Activated naive CD4-positive, alpha-beta T cell treated with anti-CD3 and anti-CD28 coated beads, Interleukin-2, amount 10 ng/mL, durations not matched to agents 7 days and 5 days (primary cell): Measurements from ENCODE around the gene ARFIP1.
"Not testable (repeated sequence)": the region's sequence is repeated elsewhere in the genome, so short reads cannot be mapped to it uniquely, and the experiment has no call there.

ENCODE experiments used
- CTCF ChIA-PET: fragments of 350-600 bp; sonication (Branson Sonifier 250); formaldehyde crosslinking; loops from one replicate; lab custom pipeline; 2021; ENCODE audit warnings: antibody characterized with exemption; lab: Charles Lee
- DNase-seq: peaks from one replicate; pipeline ENCODE4 v3.0.0-alpha.2; 2020
- H3K27ac Mint-ChIP-seq: one replicate; pipeline ENCODE4 v1.8.0; 2021; ENCODE audit warnings: mild to moderate bottlenecking, moderate library complexity, mixed read lengths
- H3K27me3 Mint-ChIP-seq: one replicate; pipeline ENCODE4 v1.8.0; 2021; ENCODE audit warnings: mild to moderate bottlenecking, mixed read lengths
- H3K36me3 Mint-ChIP-seq: one replicate; pipeline ENCODE4 v1.8.0; 2021; ENCODE audit warnings: mixed read lengths
- H3K4me1 Mint-ChIP-seq: one replicate; pipeline ENCODE4 v1.8.0; 2021; ENCODE audit warnings: mixed read lengths
- H3K4me3 Mint-ChIP-seq: one replicate; pipeline ENCODE4 v1.8.0; 2021; ENCODE audit warnings: mild to moderate bottlenecking, moderate library complexity, mixed read lengths
- H3K9me3 Mint-ChIP-seq: one replicate; pipeline ENCODE4 v1.8.0; 2021; ENCODE audit warnings: mixed read lengths

Gene ARFIP1

DNA sequence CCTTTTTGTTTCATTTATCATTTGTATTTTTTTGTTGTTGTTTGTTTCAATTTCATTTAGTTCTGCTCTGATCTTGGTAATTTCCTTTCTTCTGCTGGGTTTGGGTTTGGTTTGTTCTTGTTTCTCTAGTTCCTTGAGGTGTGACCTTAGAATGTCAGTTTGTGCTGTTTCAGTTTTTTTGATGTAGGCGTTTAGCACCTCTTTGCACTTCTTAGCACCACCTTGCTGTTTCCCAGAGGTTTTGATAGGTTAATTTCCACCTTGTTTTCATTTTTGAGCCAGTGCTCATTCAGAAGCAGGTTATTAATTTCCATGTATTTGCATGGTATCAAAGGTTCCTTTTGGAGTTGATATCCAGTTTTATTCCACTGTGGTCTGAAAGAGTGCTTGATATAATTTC, 60.0 kb downstream of the ARFIP1 start:
- Mint-ChIP-seq H3K27ac (peak overlapping the region; percentile 72), H3K36me3 (peaks cover 51% of the 10 kb centered on the region), H3K9me3 (peaks cover 27% of the 10 kb centered on the region), H3K4me1 (peaks cover 42% of the 10 kb centered on the region)
- CTCF ChIA-PET, H3K27me3 Mint-ChIP-seq, DNase-seq, H3K4me3 Mint-ChIP-seq: not testable (repeated sequence)

DNA sequence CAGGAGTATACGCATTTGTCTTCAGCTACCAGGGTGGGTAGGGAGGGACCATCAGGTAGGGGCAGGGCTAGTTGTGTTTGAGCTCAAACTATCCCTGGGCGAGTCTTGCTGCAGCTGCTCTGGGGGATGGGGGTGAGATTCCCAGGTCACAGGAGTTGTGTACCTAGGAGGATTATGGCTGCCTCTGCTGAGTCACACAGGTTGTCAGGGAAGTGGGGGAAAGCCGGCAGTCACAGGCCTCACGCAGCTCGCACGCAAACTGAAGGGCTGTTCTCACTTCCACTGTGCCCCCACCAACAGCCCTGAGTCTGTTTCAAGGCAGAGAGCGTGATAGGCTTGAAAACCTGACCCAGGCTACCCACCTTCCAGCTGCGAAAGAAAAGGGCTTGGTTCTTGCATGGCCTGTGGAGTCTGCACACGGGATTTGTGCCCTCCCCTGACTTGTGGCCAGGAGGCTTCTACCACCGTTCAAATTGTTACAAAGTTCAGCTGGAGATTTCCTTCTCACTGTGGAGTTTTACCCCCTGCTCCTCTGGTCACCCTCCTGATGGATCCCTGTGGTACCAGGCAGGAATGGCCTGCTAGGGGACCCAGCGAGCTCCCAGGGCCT, 63.8 kb downstream of the ARFIP1 start:
- no peak for DNase-seq
- CTCF ChIA-PET = interaction anchor here (0.9 to 1.6 kb wide), 5 partner anchors 239 to 343 kb away, joined by 3 to 11 read pairs (median 3); no protein-coding TSS in a partner anchor
- peaks cover 23% of the 10 kb centered on the region for H3K9me3 Mint-ChIP-seq
- H3K4me1 Mint-ChIP-seq = peaks cover 30% of the 10 kb centered on the region
- H3K27ac Mint-ChIP-seq = no peak overlapping the region
- no peak overlapping the region for H3K4me3 Mint-ChIP-seq
- peaks cover 28% of the 10 kb centered on the region for H3K36me3 Mint-ChIP-seq
- no peaks in the 10 kb centered on the region for H3K27me3 Mint-ChIP-seq

DNA sequence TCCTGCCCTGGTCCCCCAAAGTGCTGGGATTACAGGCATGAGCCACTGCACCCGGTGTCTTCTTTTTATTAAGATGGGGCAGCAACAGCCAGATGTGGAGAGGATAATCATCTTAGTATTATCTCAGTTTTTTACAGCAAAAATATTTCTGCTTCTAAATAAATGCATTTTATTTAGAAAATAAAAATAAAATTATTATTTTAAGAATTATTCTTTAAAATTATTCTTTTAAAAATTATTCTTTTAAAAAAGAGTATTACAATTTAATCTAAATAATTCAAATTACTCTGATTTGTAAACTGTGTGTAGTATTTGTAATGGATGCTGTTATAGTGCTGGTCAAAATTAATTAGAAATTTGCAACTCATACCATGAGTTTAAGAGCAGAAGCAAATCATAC, 67.6 kb downstream of the ARFIP1 start:
- H3K27me3 Mint-ChIP-seq = no peaks in the 10 kb centered on the region
- no peak overlapping the region for H3K27ac Mint-ChIP-seq
- H3K4me1 Mint-ChIP-seq = peaks cover 20% of the 10 kb centered on the region
- no peak overlapping the region for H3K4me3 Mint-ChIP-seq
- DNase-seq = no peak
- CTCF ChIA-PET = interaction anchor here (1.0 to 5.7 kb wide), 5 partner anchors 235 to 488 kb away, joined by 3 to 57 read pairs (median 20); no protein-coding TSS in a partner anchor
- H3K9me3 Mint-ChIP-seq = peaks cover 6% of the 10 kb centered on the region
- H3K36me3 Mint-ChIP-seq = peaks cover 9% of the 10 kb centered on the region

DNA sequence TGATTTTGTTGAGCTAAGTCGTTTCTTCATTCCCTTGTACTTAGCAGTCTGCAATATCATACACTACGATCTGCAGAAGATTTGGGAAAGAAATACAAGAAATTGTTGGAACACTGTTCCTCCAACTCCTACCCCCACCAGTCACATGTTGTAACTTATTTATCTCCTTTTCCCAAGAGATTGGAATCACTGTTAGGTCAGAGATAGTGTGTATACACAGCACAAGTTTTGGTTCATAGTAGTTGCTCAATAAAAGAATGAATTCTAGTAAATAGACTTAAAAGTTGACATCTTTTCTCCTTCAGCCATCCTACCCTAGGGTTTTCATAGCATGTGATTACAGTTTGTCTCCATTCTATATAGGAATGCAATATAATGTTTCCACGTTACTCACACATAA, 68.8 kb downstream of the ARFIP1 start:
- DNase-seq = no peak
- no peak overlapping the region for H3K4me3 Mint-ChIP-seq
- H3K27ac Mint-ChIP-seq = no peak overlapping the region
- peaks cover 20% of the 10 kb centered on the region for H3K4me1 Mint-ChIP-seq
- no peaks in the 10 kb centered on the region for H3K27me3 Mint-ChIP-seq
- peaks cover 10% of the 10 kb centered on the region for H3K9me3 Mint-ChIP-seq
- CTCF ChIA-PET = interaction anchor here (0.9 to 5.7 kb wide), 7 partner anchors 70 to 486 kb away, joined by 3 to 57 read pairs (median 5); no protein-coding TSS in a partner anchor
- peaks cover 11% of the 10 kb centered on the region for H3K36me3 Mint-ChIP-seq

DNA sequence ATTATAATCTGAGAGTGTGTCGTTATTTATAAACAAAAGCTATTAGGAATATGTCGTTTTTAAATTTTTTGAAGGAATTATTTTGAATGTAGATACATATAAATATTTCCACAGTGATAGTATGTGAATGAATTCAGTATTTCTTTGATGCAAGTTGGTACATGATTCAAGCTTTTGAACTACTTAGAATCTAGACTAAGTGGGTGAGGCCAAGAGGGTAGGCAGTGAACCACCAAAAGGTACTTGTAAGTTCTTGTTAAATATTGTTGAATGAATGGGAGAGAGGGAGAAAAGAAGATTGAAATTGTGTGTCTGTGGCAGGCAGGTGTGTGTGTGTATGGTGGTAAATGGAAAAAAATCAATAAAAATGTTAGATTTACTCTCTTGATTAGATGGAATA, 69.6 kb downstream of the ARFIP1 start:
- Mint-ChIP-seq H3K4me1 (peaks cover 20% of the 10 kb centered on the region), H3K36me3 (peaks cover 15% of the 10 kb centered on the region), H3K9me3 (peaks cover 14% of the 10 kb centered on the region), H3K27me3 (no peaks in the 10 kb centered on the region), H3K27ac (no peak overlapping the region), H3K4me3 (no peak overlapping the region)
- CTCF ChIA-PET = interaction anchor here (1.1 to 5.7 kb wide), 5 partner anchors 71 to 278 kb away, joined by 4 to 57 read pairs (median 20); no protein-coding TSS in a partner anchor
- no peak for DNase-seq

DNA sequence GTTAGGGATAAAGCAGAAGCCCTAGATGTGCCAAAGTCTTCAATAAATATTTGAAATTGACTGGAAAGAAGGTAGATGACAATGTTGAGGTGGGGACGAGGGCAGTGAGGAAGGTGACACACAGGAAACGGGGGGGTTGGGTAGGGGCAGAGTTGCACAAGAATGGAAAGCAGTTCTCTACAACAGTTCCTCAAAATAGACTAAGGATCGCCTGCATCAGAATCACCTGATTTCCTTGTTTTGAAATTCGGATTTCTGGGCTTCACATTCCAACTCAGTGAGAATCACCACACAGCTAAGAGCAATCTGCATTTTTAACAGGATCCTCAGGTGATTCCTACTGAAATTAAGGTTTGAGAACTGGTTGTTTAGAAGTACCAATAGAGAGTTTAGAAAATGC, 70.6 kb downstream of the ARFIP1 start:
- no peaks in the 10 kb centered on the region for H3K27me3 Mint-ChIP-seq
- H3K27ac Mint-ChIP-seq = no peak overlapping the region
- DNase-seq = peak; percentile 55
- CTCF ChIA-PET = interaction anchor here (3.3 to 5.7 kb wide), 2 partner anchors 232 to 277 kb away, joined by 15 to 41 read pairs; no protein-coding TSS in a partner anchor
- H3K4me1 Mint-ChIP-seq = peaks cover 20% of the 10 kb centered on the region
- no peak overlapping the region for H3K4me3 Mint-ChIP-seq
- peaks cover 17% of the 10 kb centered on the region for H3K36me3 Mint-ChIP-seq
- H3K9me3 Mint-ChIP-seq = peaks cover 17% of the 10 kb centered on the region

DNA sequence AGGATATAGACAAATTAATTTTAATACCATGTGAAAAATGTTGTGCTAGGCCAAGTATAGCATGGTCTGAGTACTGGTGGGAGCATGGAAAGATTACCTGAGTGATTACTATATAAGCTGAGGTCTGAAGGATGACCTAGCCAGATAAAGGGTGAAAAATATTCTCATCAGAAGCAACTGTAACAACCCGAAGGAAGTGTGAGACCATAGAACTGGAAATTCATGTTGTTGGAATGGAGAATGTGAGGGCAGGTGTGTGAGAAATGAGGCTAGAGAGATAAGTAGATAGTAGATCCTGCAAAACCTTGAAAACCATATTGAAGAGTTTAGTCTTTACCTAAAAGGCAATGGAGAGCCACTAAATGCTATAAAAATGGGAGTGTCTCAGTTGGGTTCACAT, 71.5 kb downstream of the ARFIP1 start:
- Mint-ChIP-seq H3K36me3 (peaks cover 17% of the 10 kb centered on the region), H3K9me3 (peaks cover 17% of the 10 kb centered on the region), H3K27me3 (no peaks in the 10 kb centered on the region), H3K27ac (no peak overlapping the region), H3K4me1 (peaks cover 20% of the 10 kb centered on the region), H3K4me3 (no peak overlapping the region)
- DNase-seq = no peak
- CTCF ChIA-PET = interaction anchor here (0.9 to 5.7 kb wide), 3 partner anchors 231 to 276 kb away, joined by 3 to 41 read pairs (median 15); no protein-coding TSS in a partner anchor

DNA sequence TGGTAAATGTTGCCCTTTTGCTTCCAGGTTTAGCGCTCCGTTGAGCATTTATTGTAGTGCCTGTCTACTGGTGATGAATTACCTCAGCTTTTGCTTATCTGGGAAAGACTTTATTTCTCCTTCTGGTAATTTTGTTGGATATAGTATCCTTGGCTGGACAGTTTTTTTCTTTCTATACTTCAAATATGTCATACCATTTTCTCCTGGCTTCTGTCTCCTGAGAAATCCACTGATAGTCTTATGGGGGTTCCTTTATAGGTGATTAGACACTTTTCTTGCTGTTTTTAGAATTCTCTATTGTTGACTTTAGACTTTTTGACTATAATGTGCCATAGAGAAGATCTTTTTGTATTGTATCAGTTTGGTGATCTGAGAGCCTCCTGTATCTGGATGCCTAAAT, 73.5 kb downstream of the ARFIP1 start:
- CTCF ChIA-PET = no interaction called here
- Mint-ChIP-seq H3K36me3 (peaks cover 17% of the 10 kb centered on the region), H3K27ac (no peak overlapping the region), H3K9me3 (peaks cover 17% of the 10 kb centered on the region), H3K27me3 (no peaks in the 10 kb centered on the region), H3K4me1 (peaks cover 18% of the 10 kb centered on the region), H3K4me3 (no peak overlapping the region)
- DNase-seq = no peak

DNA sequence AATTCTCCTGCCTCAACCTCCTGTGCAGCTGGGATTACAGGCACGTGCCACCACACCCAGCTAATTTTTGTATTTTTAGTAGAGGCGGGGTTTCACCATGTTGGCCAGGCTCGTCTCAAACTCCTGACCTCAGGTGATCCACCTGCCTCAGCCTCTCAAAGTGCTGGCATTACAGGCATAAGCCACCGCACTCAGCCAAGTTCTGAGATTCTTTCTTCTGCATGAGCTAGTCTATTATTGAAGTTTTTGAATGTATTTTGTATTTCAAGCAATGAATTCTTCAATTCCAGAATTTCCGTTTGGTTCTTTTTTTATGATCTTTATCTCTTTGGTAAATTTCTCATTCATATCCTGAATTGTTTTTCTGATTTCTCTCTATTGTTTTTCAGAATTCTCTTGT, 74.3 kb downstream of the ARFIP1 start:
- CTCF ChIA-PET, H3K27ac Mint-ChIP-seq, H3K27me3 Mint-ChIP-seq, H3K4me3 Mint-ChIP-seq, DNase-seq: not testable (repeated sequence)
- H3K36me3 Mint-ChIP-seq = peaks cover 17% of the 10 kb centered on the region
- H3K4me1 Mint-ChIP-seq = peaks cover 18% of the 10 kb centered on the region
- H3K9me3 Mint-ChIP-seq = peaks cover 17% of the 10 kb centered on the region

DNA sequence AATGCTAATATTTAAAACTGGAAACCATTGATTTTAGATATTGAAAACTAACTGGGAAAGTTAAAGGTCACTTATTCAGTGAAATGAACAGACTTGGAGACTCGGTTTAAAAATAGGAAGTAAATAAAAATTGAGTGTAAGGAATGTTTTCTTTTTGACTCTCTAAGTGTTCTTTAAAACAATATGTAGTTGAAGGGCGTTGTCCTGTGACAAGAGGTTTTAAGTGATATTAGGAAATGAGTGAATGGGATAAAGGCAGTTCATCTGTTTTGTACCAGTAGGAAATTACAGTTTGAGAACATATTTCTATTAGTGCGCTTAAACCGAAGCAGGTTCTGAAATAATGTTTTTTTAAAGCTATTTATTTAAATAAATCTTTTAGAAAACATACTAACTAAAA, 77.2 kb downstream of the ARFIP1 start:
- H3K4me3 Mint-ChIP-seq = no peak overlapping the region
- no peak for DNase-seq
- H3K27ac Mint-ChIP-seq = no peak overlapping the region
- CTCF ChIA-PET = no interaction called here
- no peaks in the 10 kb centered on the region for H3K27me3 Mint-ChIP-seq
- H3K4me1 Mint-ChIP-seq = no peaks in the 10 kb centered on the region
- H3K36me3 Mint-ChIP-seq = peaks cover 14% of the 10 kb centered on the region
- peaks cover 17% of the 10 kb centered on the region for H3K9me3 Mint-ChIP-seq

DNA sequence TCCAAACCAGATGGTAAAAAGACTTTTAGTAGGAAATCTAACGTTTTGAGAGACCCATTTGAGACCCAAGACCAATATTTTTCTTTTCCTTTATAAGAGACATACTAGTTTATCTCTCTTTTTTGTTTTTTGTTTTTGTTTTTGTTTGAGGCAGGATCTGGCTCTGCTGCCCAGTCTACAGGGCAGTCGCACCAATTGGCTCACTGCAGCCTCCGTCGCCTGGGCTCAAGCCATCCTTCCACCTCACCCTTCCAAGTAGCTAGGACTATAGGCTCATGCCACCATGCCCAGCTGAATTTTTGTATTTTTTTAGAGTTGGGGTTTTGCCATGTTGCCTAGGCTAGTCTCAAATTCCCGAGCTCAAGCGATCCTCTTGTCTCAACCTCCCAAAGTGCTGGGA, 79.2 kb downstream of the ARFIP1 start:
- Mint-ChIP-seq H3K27ac (no peak overlapping the region), H3K4me1 (no peaks in the 10 kb centered on the region), H3K4me3 (no peak overlapping the region), H3K9me3 (peaks cover 7% of the 10 kb centered on the region), H3K27me3 (no peaks in the 10 kb centered on the region), H3K36me3 (peaks cover 6% of the 10 kb centered on the region)
- no peak for DNase-seq
- CTCF ChIA-PET = interaction anchor here (1.2 kb wide), 1 partner anchor 220 kb away, joined by 3 read pairs; no protein-coding TSS in a partner anchor

DNA sequence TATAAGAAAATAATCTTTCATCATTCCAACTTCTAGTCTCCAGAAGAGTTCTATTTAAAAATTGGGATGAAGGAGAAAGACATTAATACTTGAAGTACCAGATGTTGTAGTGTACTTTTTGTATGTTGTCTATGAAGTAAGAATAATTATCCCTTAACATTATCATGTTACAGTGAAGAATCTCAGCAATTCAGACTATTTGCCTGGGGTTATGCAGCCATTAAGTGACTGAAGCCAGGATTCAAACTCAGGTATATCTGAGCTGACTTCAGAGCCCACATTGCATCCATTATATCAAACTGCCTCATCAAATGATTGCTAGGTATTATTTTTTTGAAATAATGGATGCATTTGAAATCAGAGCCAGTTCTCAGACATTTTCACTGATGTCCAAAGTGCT, 80.3 kb downstream of the ARFIP1 start:
- DNase-seq = no peak
- H3K36me3 Mint-ChIP-seq = no peaks in the 10 kb centered on the region
- H3K4me1 Mint-ChIP-seq = no peaks in the 10 kb centered on the region
- CTCF ChIA-PET = interaction anchor here (1.2 kb wide), 1 partner anchor 219 kb away, joined by 3 read pairs; no protein-coding TSS in a partner anchor
- no peak overlapping the region for H3K4me3 Mint-ChIP-seq
- no peaks in the 10 kb centered on the region for H3K9me3 Mint-ChIP-seq
- H3K27me3 Mint-ChIP-seq = no peaks in the 10 kb centered on the region
- H3K27ac Mint-ChIP-seq = no peak overlapping the region

DNA sequence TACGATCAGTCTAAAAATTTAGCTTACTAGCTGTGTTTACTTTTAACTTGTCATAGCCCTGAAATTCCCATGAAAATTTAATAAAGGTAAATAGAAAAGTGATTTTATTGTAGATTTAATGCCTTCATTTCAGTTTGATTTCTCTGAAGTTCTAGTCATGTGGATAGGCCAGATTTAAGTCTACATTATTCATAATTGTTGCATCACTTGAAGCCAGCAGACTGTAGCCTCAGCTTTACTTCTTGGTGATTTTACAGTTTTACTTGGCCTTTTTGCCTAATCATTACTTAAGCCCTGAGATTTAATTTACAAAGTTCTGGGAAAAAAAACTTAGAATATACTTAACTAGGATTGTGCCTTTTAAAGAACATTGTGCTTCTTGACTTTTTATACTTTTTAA, 82.9 kb downstream of the ARFIP1 start:
- H3K27ac Mint-ChIP-seq = no peak overlapping the region
- no peak for DNase-seq
- no peaks in the 10 kb centered on the region for H3K36me3 Mint-ChIP-seq
- no peak overlapping the region for H3K4me3 Mint-ChIP-seq
- H3K27me3 Mint-ChIP-seq = no peaks in the 10 kb centered on the region
- no peaks in the 10 kb centered on the region for H3K4me1 Mint-ChIP-seq
- CTCF ChIA-PET = no interaction called here
- no peaks in the 10 kb centered on the region for H3K9me3 Mint-ChIP-seq

DNA sequence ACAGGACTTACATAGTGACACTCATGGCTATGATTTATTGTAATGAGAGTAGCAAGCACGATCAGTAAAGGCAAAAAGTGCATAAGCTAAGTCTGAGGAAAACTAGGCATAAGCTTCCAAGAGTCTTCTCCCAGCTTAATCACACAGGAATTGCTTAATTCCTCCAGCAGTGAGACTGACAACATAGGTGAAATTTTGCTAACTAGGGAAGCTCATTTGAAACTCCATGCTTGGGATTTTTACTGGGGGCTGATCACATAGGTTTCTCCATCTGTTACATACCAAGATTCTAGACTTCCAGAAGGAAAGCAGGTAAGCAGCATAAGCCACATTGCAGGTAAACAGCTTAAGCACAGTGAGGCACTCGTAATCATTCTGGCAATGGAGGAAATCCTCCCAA, 84.6 kb downstream of the ARFIP1 start:
- CTCF ChIA-PET = no interaction called here
- H3K36me3 Mint-ChIP-seq = no peaks in the 10 kb centered on the region
- no peaks in the 10 kb centered on the region for H3K4me1 Mint-ChIP-seq
- no peak overlapping the region for H3K27ac Mint-ChIP-seq
- H3K9me3 Mint-ChIP-seq = no peaks in the 10 kb centered on the region
- no peak overlapping the region for H3K4me3 Mint-ChIP-seq
- DNase-seq = no peak
- H3K27me3 Mint-ChIP-seq = no peaks in the 10 kb centered on the region

DNA sequence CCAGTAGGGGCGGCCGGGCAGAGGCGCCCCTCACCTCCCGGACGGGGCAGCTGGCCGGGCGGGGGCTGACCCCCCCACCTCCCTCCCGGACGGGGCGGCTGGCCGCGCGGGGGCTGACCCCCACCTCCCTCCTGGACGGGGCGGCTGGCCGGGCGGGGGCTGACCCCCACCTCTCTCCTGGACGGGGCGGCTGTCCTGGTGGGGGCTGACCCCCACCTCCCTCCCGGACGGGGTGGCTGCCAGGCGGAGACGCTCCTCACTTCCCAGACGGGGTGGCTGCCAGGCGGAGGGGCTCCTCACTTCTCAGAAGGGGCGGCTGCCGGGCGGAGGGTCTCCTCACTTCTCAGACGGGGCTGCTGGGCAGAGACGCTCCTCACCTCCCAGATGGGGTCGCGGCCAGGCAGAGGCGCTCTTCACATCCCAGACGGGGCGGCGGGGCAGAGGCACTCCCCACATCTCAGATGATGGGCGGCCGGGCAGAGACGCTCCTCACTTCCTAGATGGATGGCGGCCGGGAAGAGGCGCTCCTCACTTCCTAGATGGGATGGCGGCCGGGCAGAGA, 86.8 kb downstream of the ARFIP1 start:
- H3K4me1 Mint-ChIP-seq, CTCF ChIA-PET, H3K27me3 Mint-ChIP-seq, H3K36me3 Mint-ChIP-seq, H3K27ac Mint-ChIP-seq, H3K4me3 Mint-ChIP-seq, DNase-seq, H3K9me3 Mint-ChIP-seq: not testable (repeated sequence)
